Activated CD4-positive, CD25-positive, alpha-beta regulatory T cell treated with anti-CD3 and anti-CD28 coated beads, Interleukin-2, amount 50 U/mL, for 16 hours (primary cell): Measurements from ENCODE around the gene MTM1.

Experiments
- DNase-seq: peaks from one replicate; pipeline ENCODE4 v3.0.0-alpha.2; 2020; ENCODE audit warnings: low read depth, low spot score

MTM1 gene

GRCh38 chrX:150568320-150569154, at the start of gene MTM1:
MTM1 (plus strand) TSS chrX:150568621; CDS start chrX:150592615, 23,994 bp downstream.
- DNase-seq: peak; percentile 77

DNA sequence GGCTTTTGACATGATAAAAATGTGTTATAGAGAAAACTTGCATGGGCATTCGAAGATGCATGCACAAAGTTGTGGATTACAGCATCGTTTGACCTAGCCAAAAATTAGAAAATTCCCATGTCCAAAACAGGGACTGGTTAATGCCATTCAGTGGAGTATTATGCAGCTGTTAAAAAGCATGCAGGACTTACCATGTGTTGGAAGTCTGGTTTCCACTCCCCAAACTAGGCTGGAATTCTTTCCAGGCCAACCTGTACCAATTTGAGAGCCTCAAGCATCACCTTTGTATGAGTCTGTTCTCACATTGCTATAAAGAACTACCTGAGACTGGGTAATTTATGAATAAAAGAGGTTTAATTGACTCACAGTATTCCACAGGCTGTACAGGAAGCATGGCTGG, 45.9 kb upstream of the MTM1 start:
- no peak for DNase-seq

DNA sequence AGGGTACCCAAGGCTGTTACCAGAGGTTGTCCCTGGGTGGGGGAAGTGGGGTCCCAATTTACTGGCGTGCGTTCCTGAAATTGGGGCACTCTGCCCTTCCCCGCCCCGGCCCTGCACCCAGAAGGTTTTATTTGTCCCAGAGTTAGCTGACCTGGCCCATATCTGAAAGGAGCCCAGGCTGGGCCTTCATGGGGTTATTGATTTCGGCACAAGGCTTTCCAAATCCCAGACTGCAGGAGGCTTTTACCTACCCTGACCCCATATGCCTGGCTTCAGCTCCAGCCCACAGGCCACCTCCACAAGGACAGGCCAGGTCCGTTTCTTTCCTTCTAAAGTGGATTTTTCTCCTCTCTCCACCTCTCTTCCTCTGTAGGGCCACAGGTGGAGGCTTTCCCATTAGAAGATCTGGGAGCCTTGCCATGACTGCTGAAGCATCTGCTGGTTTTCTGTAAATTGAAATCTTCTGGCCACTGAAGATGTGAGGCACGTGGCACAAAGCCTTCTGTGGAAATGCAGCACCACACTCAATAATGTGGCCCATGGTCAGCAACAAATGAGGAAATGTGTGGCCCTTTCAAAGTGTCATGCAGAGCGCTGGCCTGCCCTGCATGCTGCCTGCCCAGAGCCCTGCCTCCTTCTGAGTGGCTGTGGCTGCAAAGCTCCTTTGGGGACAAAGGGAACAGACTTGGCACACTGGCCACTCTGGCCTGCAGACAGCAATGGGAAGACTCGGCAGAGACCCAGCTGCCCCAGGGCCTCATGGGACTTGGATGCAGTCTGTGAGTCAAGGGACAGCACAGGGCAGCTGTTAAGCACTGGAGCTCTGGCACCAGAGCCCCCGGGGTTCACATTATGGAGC, 43.1 kb upstream of the MTM1 start:
- DNase-seq: no peak

GRCh38 chrX:150526692-150527091, 41.7 kb upstream of the MTM1 start:
- DNase-seq: no peak

DNA sequence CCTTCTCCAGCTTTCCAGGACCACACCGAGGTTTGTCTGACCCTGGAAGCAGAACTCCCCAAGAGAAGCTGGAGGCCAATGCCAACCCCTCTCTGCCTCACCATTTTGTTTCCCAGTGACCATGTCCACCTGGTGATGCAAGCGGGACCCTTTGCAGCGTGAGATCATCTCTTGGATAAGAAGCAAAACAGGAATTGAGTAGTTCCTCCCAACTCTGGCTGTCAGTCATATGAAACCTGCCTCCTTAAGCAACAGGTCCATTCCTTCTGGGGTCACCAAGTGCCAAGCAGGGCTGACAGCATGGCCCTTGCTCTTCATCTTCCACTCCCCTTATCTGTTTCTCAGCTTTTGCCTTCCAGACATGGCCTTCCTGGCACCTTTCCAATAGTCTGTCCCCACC, 41.3 kb upstream of the MTM1 start:
- DNase-seq: no peak

- no peak for DNase-seq
These were observed 38.8 kb upstream of the MTM1 start for GRCh38 chrX:150529587-150529986.

- DNase-seq: no peak
These were observed 37.6 kb upstream of the MTM1 start for GRCh38 chrX:150530821-150531220.

DNA sequence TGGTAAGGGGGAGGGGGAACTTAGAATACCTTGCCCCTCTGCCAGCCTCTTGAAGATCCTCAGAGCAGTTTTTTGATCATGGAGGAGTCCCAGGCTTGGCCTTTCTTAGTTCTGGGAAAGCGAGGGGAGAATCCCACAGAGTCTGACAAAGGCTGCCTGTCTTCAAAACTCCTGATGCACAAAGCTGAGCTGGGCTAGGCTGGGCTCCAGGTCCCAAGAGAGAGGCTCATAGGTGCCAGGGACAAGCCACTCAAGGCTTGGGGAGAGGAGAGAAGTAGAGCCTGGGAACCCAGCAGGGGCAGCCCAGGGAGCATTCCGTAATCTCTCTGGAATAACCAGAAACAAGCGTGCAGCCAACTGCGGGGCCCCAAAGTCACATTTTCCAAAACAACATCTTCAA, 37.0 kb upstream of the MTM1 start:
- no peak for DNase-seq

DNA sequence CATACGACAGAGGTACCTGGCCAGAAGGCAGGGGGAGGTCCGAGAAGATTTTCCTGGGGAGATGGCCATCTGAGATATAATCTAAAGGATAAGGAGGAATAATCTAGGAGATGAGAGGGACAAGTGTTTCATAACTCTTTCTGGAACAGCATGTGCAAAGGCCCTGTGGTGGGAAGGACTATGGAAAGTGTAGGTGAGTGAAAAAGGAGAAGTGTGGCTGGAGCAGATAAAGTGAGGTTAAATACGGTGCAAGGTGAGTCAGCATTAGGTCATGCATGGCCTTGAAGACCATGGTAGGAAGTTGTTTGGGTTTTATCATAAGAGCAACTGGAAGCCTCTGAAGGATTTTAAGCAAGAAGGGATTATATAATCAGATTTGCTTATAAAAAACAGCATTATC, 34.6 kb upstream of the MTM1 start:
- no peak for DNase-seq

DNA sequence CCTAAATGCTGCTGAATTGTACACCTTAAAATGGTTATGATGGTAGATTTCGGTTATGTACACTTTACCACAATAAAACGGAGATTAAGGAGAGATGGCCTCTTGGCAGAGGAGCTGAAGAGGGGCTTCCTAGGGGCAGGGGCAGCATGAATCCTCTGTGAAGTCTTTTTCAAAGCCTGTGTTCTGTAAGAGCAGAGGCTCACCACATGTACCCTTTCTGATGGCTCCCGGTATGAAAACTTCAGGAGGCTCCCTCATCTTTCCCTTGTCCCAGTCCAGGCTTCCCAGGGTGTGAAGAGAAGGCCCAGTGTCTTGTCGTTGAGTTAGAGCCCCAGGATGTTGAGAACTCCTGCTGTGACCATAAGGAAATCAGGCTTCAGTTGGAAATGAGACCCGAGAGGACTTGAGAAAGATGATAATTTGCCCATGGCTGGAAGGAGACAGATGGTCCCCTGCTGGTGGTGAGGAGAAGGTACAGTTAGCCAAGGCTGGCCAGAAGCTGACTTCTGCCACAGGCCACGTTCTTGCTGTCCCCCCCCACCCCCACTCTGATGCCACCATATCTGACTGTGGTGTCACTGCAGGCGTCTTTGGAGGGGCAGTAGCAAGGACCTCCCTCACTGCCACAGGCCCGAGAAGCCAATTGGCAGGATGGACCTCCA, 31.8 kb upstream of the MTM1 start:
- no peak for DNase-seq

DNA sequence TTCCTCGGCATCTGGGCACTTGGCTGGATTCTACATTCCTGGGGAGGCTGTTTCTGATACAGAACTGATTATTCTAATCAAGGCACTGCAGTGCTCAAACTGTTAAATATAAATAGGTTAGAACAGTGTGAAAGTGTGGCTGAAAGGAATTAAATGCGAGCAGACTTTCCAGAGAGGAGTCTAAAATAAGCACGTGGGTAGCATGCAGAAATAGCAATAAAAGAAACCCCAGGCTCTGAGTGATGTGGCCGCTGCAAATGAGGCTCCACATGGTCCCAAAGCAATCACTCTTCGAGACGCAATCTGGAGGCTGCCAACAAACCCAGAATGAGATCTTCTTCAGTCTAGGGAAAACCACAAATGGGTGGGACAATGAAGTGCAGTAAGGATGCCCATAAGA, 30.6 kb upstream of the MTM1 start:
- no peak for DNase-seq

- DNase-seq: no peak
These were observed 27.5 kb upstream of the MTM1 start for GRCh38 chrX:150540965-150541364.

- DNase-seq: no peak
These were observed 25.6 kb upstream of the MTM1 start for GRCh38 chrX:150542846-150543229.

DNA sequence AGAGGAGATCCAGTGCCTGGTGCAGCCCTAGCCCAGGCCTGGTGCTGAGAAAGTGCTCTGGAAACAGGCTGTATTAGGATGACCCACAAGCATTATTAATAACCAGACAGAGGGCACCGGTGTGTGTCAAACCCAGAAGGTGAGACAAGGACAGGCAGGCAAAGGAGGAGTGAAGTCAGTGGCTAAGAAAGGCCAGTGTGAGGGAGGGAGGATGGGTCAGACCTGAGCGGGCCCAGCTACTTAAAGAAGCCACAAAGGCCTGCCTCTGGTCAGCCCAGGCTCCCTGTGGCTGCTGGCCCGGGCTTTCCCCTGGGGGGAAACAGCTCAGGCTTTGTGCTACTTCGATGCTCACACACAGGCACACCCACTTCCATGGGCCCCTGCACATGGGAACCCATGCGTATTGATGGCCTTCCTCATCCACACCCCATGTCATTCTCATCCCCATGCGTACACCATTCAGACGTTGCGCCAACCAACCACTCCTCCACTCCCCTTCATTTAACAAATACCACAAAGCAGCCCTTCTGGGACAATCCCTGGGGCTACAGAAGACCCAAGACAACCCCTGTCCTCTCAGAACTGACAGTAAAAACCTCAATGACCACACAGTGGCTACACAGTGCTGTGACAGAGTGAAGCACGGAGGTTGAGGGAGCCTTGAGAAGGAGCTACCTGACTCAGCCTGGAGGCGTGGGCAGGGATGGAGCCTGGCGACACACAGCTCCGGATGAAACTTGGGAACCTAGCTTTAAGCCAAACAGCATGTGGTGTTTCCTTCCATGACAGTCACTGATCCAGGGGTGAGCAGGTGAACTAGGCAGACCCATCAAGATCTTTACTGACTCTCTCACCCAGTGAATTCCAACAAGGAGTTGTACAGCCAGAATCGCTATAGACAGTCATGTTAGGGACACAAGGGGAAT, 24.9 kb upstream of the MTM1 start:
- no peak for DNase-seq

DNA sequence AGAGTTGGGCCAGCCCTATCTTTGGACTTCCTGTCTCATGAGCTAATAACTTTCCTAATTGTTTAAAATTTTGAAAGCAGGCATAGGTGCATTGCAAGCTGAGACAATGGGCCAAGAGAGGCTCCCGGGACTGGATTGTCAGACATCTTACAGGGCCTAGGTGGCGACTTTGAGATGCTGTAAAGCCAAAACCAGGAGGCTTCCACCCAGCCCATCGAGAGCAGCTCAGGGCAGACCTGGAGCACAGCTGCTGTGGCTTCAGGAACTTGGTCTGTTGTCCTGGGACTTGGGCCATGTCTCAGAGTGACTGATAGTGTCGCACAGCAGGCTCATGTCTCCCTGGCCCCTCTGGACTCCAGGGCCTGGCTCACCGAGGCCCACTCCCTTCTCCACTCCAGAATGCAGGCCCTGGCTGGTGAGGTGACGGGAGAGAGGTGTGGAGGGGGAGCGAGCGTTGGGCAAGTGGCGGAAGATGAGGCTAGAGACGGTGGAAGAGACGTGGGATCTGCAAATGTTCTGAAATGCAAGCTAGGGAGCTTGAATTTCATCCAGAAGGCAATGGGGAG, 24.1 kb upstream of the MTM1 start:
- no peak for DNase-seq

- DNase-seq: no peak
These were observed 23.3 kb upstream of the MTM1 start for GRCh38 chrX:150544835-150545770.

GRCh38 chrX:150546711-150547153, 21.7 kb upstream of the MTM1 start:
- no peak for DNase-seq

GRCh38 chrX:150547375-150548115, 20.9 kb upstream of the MTM1 start:
- DNase-seq: no peak

- DNase-seq: no peak
These were observed 20.2 kb upstream of the MTM1 start for GRCh38 chrX:150548251-150548650.
